IPS DF 6.9 (cell line): Measurements from ENCODE around the gene TMEM259.

ENCODE experiments used
- DNase-seq: peaks from one replicate; pipeline ENCODE4 v3.0.0-alpha.2; 2013; ENCODE audit warnings: low read depth, low spot score
- H3K27ac ChIP-seq: one replicate; pipeline ENCODE4 v1.5.1; 2013; ENCODE audit warnings: low read length, control low read depth
- H3K27me3 ChIP-seq: 2 replicates; pipeline ENCODE4 v1.6.1; 2013; ENCODE audit warnings: mild to moderate bottlenecking, low read length; ENCODE audit not compliant: control insufficient read depth, insufficient read depth
- H3K36me3 ChIP-seq: 2 replicates; pipeline ENCODE4 v1.6.1; 2013; ENCODE audit warnings: low read length; ENCODE audit not compliant: control insufficient read depth, insufficient read depth
- H3K4me1 ChIP-seq: 2 replicates; pipeline ENCODE4 v1.6.1; 2013; ENCODE audit warnings: low read length; ENCODE audit not compliant: control insufficient read depth, insufficient read depth
- H3K4me3 ChIP-seq: 2 replicates; pipeline ENCODE4 v1.5.1; 2013; ENCODE audit warnings: mild to moderate bottlenecking, low read length
- H3K9me3 ChIP-seq: 2 replicates; pipeline ENCODE4 v1.6.1; 2013; ENCODE audit warnings: low read length, inconsistent platforms; ENCODE audit not compliant: control insufficient read depth, insufficient read depth
- WGBS: extraction: QIAGEN DNeasy Blood & Tissue Kit; methylation state at CpG from one replicate; pipeline ENCODE4 v1.1.7; 2013; ENCODE audit warnings: mixed read lengths, missing lambda C conversion rate; ENCODE audit not compliant: insufficient read length, insufficient coverage; 5-methylcytosine and 5-hydroxymethylcytosine counted together

The TMEM259 gene

GRCh38 chr19:1009041-1009980 is 11.6 kb downstream of the TMEM259 start:
- Histone ChIP-seq H3K9me3 (no peaks in the 10 kb centered on the region), H3K4me1 (no peaks in the 10 kb centered on the region; the same call in 1 of the 2 replicates), H3K4me3 (no peak overlapping the region), H3K36me3 (peaks cover 35% of the 10 kb centered on the region), H3K27me3 (no peaks in the 10 kb centered on the region), H3K27ac (no peak overlapping the region)
- WGBS: no CpG with 5 or more reads among the region's 92 CpGs
- no peak for DNase-seq

GRCh38 chr19:1008268-1009040 is 12.5 kb downstream of the TMEM259 start:
- no CpG with 5 or more reads among the region's 45 CpGs for WGBS
- DNase-seq: no peak
- no peaks in the 10 kb centered on the region for H3K9me3 ChIP-seq
- H3K4me1 ChIP-seq: no peaks in the 10 kb centered on the region; the same call in 1 of the 2 replicates
- H3K4me3 ChIP-seq: no peak overlapping the region
- peaks cover 28% of the 10 kb centered on the region for H3K36me3 ChIP-seq
- no peak overlapping the region for H3K27ac ChIP-seq
- no peaks in the 10 kb centered on the region for H3K27me3 ChIP-seq

- Histone ChIP-seq H3K27ac (no peak overlapping the region), H3K27me3 (no peaks in the 10 kb centered on the region), H3K4me1 (no peaks in the 10 kb centered on the region; the same call in 1 of the 2 replicates), H3K9me3 (no peaks in the 10 kb centered on the region), H3K4me3 (no peak overlapping the region), H3K36me3 (peaks cover 20% of the 10 kb centered on the region)
- no CpG with 5 or more reads among the region's 73 CpGs for WGBS
- no peak for DNase-seq
These were observed 13.3 kb downstream of the TMEM259 start for GRCh38 chr19:1007399-1008251.

- Histone ChIP-seq H3K4me3 (no peak overlapping the region), H3K36me3 (peaks cover 16% of the 10 kb centered on the region), H3K9me3 (no peaks in the 10 kb centered on the region), H3K27ac (no peak overlapping the region), H3K4me1 (no peaks in the 10 kb centered on the region; the same call in 1 of the 2 replicates), H3K27me3 (no peaks in the 10 kb centered on the region)
- no peak for DNase-seq
- no CpG with 5 or more reads among the region's 27 CpGs for WGBS
These were observed 14.1 kb downstream of the TMEM259 start for GRCh38 chr19:1006711-1007398.

- Histone ChIP-seq H3K4me3 (no peak overlapping the region), H3K27me3 (peaks cover 7% of the 10 kb centered on the region), H3K27ac (no peak overlapping the region), H3K4me1 (no peaks in the 10 kb centered on the region; the same call in 1 of the 2 replicates), H3K9me3 (no peaks in the 10 kb centered on the region), H3K36me3 (peaks cover 1% of the 10 kb centered on the region)
- WGBS: no CpG with 5 or more reads among the region's 70 CpGs
- no peak for DNase-seq
These were observed 15.9 kb downstream of the TMEM259 start for GRCh38 chr19:1004803-1005664.

- H3K27me3 ChIP-seq: peaks cover 7% of the 10 kb centered on the region
- no CpG with 5 or more reads among the region's 32 CpGs for WGBS
- H3K4me1 ChIP-seq: no peaks in the 10 kb centered on the region; the same call in 1 of the 2 replicates
These were observed 16.6 kb downstream of the TMEM259 start for GRCh38 chr19:1004204-1004802.

DNA sequence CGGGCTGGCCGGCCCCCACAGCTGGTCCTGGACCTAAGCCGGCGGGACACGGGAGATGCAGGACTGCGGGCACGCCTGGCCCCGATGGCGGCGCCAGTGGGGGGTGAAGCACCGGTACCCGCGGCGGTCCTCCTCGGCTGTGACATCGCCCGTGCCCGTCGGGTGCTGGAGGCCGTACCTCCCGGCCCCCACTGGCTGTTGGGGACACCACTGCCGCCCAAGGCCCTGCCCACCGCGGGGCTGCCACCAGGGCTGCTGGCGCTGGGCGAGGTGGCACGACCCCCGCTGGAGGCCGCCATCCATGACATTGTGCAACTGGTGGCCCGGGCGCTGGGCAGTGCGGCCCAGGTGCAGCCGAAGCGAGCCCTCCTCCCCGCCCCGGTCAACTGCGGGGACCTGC is 17.6 kb downstream of the TMEM259 start:
- no peaks in the 10 kb centered on the region for H3K36me3 ChIP-seq
- H3K9me3 ChIP-seq: no peaks in the 10 kb centered on the region
- no CpG with 5 or more reads among the region's 37 CpGs for WGBS
- no peaks in the 10 kb centered on the region; the same call in 1 of the 2 replicates for H3K4me1 ChIP-seq
- H3K27me3 ChIP-seq: peaks cover 7% of the 10 kb centered on the region
- H3K27ac ChIP-seq: no peak overlapping the region
- no peak for DNase-seq
- no peak overlapping the region for H3K4me3 ChIP-seq

More at GRCh38 chr19:1004204-1004802, 16.6 kb downstream of the TMEM259 start:
- H3K4me3 ChIP-seq: no peak overlapping the region
- no peak overlapping the region for H3K27ac ChIP-seq
- no peaks in the 10 kb centered on the region for H3K9me3 ChIP-seq
- no peak for DNase-seq
- no peaks in the 10 kb centered on the region; the same call in 1 of the 2 replicates for H3K36me3 ChIP-seq

GRCh38 chr19:1002600-1002999 is 18.3 kb downstream of the TMEM259 start:
- H3K27me3 ChIP-seq: peaks cover 7% of the 10 kb centered on the region

More at GRCh38 chr19:1002600-1002999, 18.3 kb downstream of the TMEM259 start:
- no peak overlapping the region for H3K4me3 ChIP-seq
- no peaks in the 10 kb centered on the region; the same call in 1 of the 2 replicates for H3K4me1 ChIP-seq
- H3K36me3 ChIP-seq: no peaks in the 10 kb centered on the region
- WGBS: no CpG with 5 or more reads among the region's 4 CpGs
- DNase-seq: no peak
- H3K9me3 ChIP-seq: no peaks in the 10 kb centered on the region
- H3K27ac ChIP-seq: no peak overlapping the region
